Neural cell (in vitro differentiated cells): Measurements from ENCODE around the gene SLC22A23. TPM values are rescaled to one million over a fixed set of nuclear protein-coding genes. Genes with fewer than 3 reads are reported as not detected.

ENCODE experiments used
- H2AFZ ChIP-seq: fragments of 200-600, 300-800 bp; sonication (generic), shearing (Covaris generic); 2 replicates; pipeline ENCODE4 v1.6.0; 2014; ENCODE audit warnings: low read depth, mild to moderate bottlenecking, antibody characterized with exemption, low read length, moderate library complexity
- H3F3A ChIP-seq: fragments of 200-600 bp; shearing (Covaris generic); 2 replicates; pipeline ENCODE4 v1.6.1; 2016; ENCODE audit warnings: mild to moderate bottlenecking, moderate library complexity, mixed read lengths, antibody characterized with exemption, low read length; ENCODE audit not compliant: insufficient read depth, poor library complexity, severe bottlenecking
- H3K27ac ChIP-seq: fragments of 200-600, 300-800 bp; sonication (generic), shearing (Covaris generic); 2 replicates; pipeline ENCODE4 v1.5.1; 2014; ENCODE audit warnings: mild to moderate bottlenecking, low read length, moderate library complexity
- H3K27me3 ChIP-seq: fragments of 300-800, 200-600 bp; sonication (generic), shearing (Covaris generic); 2 replicates; pipeline ENCODE4 v1.6.0; 2014; ENCODE audit warnings: mild to moderate bottlenecking, low read depth, low read length, moderate library complexity; ENCODE audit not compliant: insufficient read depth
- H3K36me3 ChIP-seq: fragments of 300-800, 200-600 bp; sonication (generic), shearing (Covaris generic); 2 replicates; pipeline ENCODE4 v1.5.1; 2014; ENCODE audit warnings: mild to moderate bottlenecking, antibody characterized with exemption, low read length, moderate library complexity; ENCODE audit not compliant: insufficient read depth
- H3K4me2 ChIP-seq: fragments of 300-800, 200-600 bp; sonication (generic), shearing (Covaris generic); 2 replicates; pipeline ENCODE4 v1.6.0; 2014; ENCODE audit warnings: mild to moderate bottlenecking, low read length
- H3K4me3 ChIP-seq: fragments of 300-800, 200-600 bp; sonication (generic), shearing (Covaris generic); 2 replicates; pipeline ENCODE4 v1.5.1; 2014; ENCODE audit warnings: mild to moderate bottlenecking, low read length, moderate library complexity
- H3K79me2 ChIP-seq: fragments of 200-600 bp; shearing (Covaris generic); replicated peaks from 2 replicates; pipeline ENCODE4 v1.6.0; 2014; ENCODE audit warnings: mild to moderate bottlenecking, low read length, moderate library complexity; ENCODE audit not compliant: insufficient read depth
- H3K9ac ChIP-seq: fragments of 300-800, 200-600 bp; sonication (generic), shearing (Covaris generic); 2 replicates; pipeline ENCODE4 v1.6.1; 2016; ENCODE audit warnings: mild to moderate bottlenecking, low read length, mixed read lengths
- H3K9me2 ChIP-seq: fragments of 200-600 bp; shearing (Covaris generic); 2 replicates; pipeline ENCODE4 v1.6.1; 2016; ENCODE audit warnings: mild to moderate bottlenecking, low read length, mixed read lengths; ENCODE audit not compliant: insufficient read depth
- H3K9me3 ChIP-seq: fragments of 200-600, 300-800 bp; sonication (generic), shearing (Covaris generic); 2 replicates; pipeline ENCODE4 v1.6.1; 2016; ENCODE audit warnings: mild to moderate bottlenecking, mixed run types, low read length, moderate library complexity, mixed read lengths
- H4K20me1 ChIP-seq: fragments of 200-600 bp; shearing (Covaris generic); 2 replicates; pipeline ENCODE4 v1.6.1; 2016; ENCODE audit warnings: mild to moderate bottlenecking, mixed run types; ENCODE audit not compliant: insufficient read depth
- EP300 ChIP-seq: fragments of 450-650 bp; conservative IDR thresholded peaks from 2 replicates; pipeline ENCODE4 v1.6.1; 2014; ENCODE audit warnings: antibody characterized with exemption, mild to moderate bottlenecking, moderate library complexity; ENCODE audit not compliant: poor library complexity, severe bottlenecking
- EZH2 ChIP-seq: fragments of 200-600, 300-800 bp; shearing (Covaris generic), sonication (generic); IDR thresholded peaks from 2 replicates; pipeline ENCODE4 v1.6.1; 2014; ENCODE audit warnings: antibody characterized with exemption, low read length, borderline replicate concordance, mild to moderate bottlenecking; ENCODE audit not compliant: insufficient read depth, poor library complexity, severe bottlenecking
- MXI1 ChIP-seq: fragments of 450-650 bp; conservative IDR thresholded peaks from 2 replicates; pipeline ENCODE4 v1.6.1; 2014; ENCODE audit warnings: antibody characterized with exemption, mild to moderate bottlenecking; ENCODE audit not compliant: poor library complexity, severe bottlenecking
- POLR2AphosphoS5 ChIP-seq: IDR thresholded peaks from 2 replicates; pipeline ENCODE4 v1.6.1; 2012
- RAD21 ChIP-seq: fragments of 450-650 bp; conservative IDR thresholded peaks from 2 replicates; pipeline ENCODE4 v1.6.1; 2014; ENCODE audit warnings: antibody characterized with exemption, mild to moderate bottlenecking, moderate library complexity
- SMC3 ChIP-seq: fragments of 450-650 bp; conservative IDR thresholded peaks from 2 replicates; pipeline ENCODE4 v1.6.1; 2014; ENCODE audit warnings: antibody characterized with exemption, mild to moderate bottlenecking, moderate library complexity; ENCODE audit not compliant: poor library complexity
- TAF1 ChIP-seq: IDR thresholded peaks from 2 replicates; pipeline ENCODE4 v1.6.1; 2012; ENCODE audit warnings: low read depth
- polyA plus RNA-seq: library from polyadenylated mRNA; depleted of rRNA; stranded (reverse); fragments of >200 nt; gene quantifications from 2 replicates; pipeline ENCODE4 v1.2.3, GENCODE V29; 2014
- TF ChIP-seq, protein P1 (sequence below): IDR thresholded peaks from 2 replicates; pipeline ENCODE4 v1.6.1; 2012; ENCODE audit warnings: borderline replicate concordance
- TF ChIP-seq, protein P2 (sequence below): fragments of 450-650 bp; IDR thresholded peaks from 2 replicates; pipeline ENCODE4 v1.5.1; 2014; ENCODE audit warnings: antibody characterized with exemption, mild to moderate bottlenecking, moderate library complexity; ENCODE audit not compliant: poor library complexity, severe bottlenecking

Gene SLC22A23
- polyA plus RNA-seq, 1 donor from 2014 or later, result 8.8 TPM

DNA sequence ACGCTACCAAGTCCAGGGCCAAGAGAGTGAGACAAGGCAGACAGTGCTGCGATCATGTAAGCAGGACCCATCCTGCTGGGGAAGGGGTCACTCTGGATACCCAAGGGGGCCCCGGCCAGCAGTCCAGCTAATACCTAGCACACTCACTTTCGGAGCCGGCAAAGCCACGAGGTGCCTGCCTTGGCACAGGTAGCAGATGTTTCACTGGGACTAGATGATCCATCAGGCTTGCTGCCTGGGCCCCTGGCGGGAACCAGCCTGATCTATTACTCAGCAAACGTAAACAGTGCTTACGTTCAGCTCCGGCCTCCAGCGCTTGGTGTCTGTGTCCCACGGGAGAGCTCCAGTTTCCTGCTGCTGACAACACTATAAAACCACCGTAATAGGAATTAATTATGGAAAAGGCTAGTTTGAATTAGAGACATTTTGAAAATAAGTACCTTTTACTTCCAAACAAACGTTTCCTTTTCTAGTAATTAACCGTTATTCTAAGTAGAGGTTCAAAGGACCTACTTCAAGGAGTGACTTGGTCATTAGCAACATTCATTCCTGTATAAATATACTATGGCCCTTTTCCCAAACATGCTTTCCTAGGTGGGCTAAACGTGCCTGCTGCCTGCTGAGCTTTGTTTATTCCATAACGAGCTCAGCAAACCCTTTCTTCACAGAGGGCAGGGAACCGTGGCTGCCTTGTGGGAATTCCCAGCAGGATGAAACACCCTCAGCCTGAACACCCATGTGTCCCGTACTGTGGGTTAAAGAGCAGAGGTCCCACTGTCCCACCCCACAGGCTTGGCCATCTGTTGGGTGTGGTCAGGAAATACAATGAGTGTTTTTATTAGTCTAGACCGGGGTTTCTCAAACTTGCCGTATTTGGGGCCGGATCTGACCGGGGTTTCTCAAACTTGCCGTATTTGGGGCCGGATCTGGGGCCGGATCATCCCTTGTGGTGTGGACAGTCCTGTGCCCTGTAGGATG, 18.4 kb downstream of the SLC22A23 start:
- H3K9ac ChIP-seq, result no peak overlapping the region
- no peaks in the 10 kb centered on the region for H3K79me2 ChIP-seq

DNA sequence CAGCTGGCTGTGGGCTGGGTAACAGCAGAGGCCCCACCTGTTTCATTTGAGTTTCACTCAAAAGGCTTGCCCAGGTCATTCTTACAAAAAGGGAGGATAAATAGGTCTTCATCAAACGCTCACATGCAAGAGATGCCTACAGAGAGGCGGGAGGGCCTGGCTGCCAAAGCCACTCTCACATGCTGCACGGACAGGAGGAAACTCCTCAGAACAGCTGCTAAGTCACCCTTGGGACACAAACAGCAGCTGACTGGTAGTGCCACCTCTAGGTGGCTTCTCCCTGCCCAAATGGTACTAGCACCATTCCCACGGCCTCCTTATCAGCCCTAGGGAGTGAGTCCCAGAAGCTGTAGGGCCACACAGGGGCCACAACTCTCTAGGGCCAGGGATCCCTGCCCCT, 23.8 kb downstream of the SLC22A23 start:
- H3K36me3 ChIP-seq, result no peaks in the 10 kb centered on the region
- H3K27me3 ChIP-seq, result no peaks in the 10 kb centered on the region
- H3K27ac ChIP-seq, result no peak overlapping the region

More for the DNA sequence above, 18.4 kb downstream of the SLC22A23 start:
- H2AFZ ChIP-seq, result no peak overlapping the region
- no peaks in the 10 kb centered on the region for H3K27me3 ChIP-seq
- no peak overlapping the region for H3K4me2 ChIP-seq
- H3K9me2 ChIP-seq, result no peaks in the 10 kb centered on the region
- H3K4me3 ChIP-seq, result no peak overlapping the region
- no peak overlapping the region for H3K27ac ChIP-seq
- no peaks in the 10 kb centered on the region for H3K9me3 ChIP-seq
- H4K20me1 ChIP-seq, result no peaks in the 10 kb centered on the region
- no peaks in the 10 kb centered on the region for H3K36me3 ChIP-seq
- no peaks in the 10 kb centered on the region for H3F3A ChIP-seq
- no peak for TF ChIP-seq EZH2
- TF ChIP-seq RAD21, result no peak
- no peak for TF ChIP-seq MXI1
- TF ChIP-seq TAF1, result no peak
- TF ChIP-seq, protein P1, sequence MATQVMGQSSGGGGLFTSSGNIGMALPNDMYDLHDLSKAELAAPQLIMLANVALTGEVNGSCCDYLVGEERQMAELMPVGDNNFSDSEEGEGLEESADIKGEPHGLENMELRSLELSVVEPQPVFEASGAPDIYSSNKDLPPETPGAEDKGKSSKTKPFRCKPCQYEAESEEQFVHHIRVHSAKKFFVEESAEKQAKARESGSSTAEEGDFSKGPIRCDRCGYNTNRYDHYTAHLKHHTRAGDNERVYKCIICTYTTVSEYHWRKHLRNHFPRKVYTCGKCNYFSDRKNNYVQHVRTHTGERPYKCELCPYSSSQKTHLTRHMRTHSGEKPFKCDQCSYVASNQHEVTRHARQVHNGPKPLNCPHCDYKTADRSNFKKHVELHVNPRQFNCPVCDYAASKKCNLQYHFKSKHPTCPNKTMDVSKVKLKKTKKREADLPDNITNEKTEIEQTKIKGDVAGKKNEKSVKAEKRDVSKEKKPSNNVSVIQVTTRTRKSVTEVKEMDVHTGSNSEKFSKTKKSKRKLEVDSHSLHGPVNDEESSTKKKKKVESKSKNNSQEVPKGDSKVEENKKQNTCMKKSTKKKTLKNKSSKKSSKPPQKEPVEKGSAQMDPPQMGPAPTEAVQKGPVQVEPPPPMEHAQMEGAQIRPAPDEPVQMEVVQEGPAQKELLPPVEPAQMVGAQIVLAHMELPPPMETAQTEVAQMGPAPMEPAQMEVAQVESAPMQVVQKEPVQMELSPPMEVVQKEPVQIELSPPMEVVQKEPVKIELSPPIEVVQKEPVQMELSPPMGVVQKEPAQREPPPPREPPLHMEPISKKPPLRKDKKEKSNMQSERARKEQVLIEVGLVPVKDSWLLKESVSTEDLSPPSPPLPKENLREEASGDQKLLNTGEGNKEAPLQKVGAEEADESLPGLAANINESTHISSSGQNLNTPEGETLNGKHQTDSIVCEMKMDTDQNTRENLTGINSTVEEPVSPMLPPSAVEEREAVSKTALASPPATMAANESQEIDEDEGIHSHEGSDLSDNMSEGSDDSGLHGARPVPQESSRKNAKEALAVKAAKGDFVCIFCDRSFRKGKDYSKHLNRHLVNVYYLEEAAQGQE, result no peak
- TF ChIP-seq SMC3, result no peak
- no peak for TF ChIP-seq POLR2AphosphoS5
- TF ChIP-seq EP300, result no peak
- TF ChIP-seq, protein P2, sequence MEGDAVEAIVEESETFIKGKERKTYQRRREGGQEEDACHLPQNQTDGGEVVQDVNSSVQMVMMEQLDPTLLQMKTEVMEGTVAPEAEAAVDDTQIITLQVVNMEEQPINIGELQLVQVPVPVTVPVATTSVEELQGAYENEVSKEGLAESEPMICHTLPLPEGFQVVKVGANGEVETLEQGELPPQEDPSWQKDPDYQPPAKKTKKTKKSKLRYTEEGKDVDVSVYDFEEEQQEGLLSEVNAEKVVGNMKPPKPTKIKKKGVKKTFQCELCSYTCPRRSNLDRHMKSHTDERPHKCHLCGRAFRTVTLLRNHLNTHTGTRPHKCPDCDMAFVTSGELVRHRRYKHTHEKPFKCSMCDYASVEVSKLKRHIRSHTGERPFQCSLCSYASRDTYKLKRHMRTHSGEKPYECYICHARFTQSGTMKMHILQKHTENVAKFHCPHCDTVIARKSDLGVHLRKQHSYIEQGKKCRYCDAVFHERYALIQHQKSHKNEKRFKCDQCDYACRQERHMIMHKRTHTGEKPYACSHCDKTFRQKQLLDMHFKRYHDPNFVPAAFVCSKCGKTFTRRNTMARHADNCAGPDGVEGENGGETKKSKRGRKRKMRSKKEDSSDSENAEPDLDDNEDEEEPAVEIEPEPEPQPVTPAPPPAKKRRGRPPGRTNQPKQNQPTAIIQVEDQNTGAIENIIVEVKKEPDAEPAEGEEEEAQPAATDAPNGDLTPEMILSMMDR, result no peak

More for the DNA sequence above, 23.8 kb downstream of the SLC22A23 start:
- TF ChIP-seq RAD21, result no peak
- TF ChIP-seq EP300, result no peak
- TF ChIP-seq SMC3, result no peak
- TF ChIP-seq, protein P2, result no peak
- TF ChIP-seq, protein P1, result no peak
- TF ChIP-seq MXI1, result no peak
- no peak overlapping the region for H3K9ac ChIP-seq
- H2AFZ ChIP-seq, result no peak overlapping the region
- no peaks in the 10 kb centered on the region for H3K79me2 ChIP-seq
- no peak overlapping the region for H3K4me3 ChIP-seq
- H3K4me2 ChIP-seq, result no peak overlapping the region
- no peaks in the 10 kb centered on the region for H3F3A ChIP-seq
- no peaks in the 10 kb centered on the region for H3K9me3 ChIP-seq
- H4K20me1 ChIP-seq, result no peaks in the 10 kb centered on the region
- no peaks in the 10 kb centered on the region for H3K9me2 ChIP-seq
